ENCODE data around the gene PDE3B.
A peak's percentile ranks its signal among the peaks of the same experiment; 100 is the strongest.

PDE3B gene

GRCh38 chr11:14886513-14886912 lies 242.9 kb downstream of the PDE3B start:
- DNase-seq (ENCODE audit: low read depth): no peak

- peak; percentile 81 for DNase-seq (ENCODE audit: low read depth)
These were observed 247.8 kb downstream of the PDE3B start for GRCh38 chr11:14891143-14892035.

- peak; percentile 97 for DNase-seq (ENCODE audit: low read depth)
These were observed 248.5 kb downstream of the PDE3B start, which contains the start of gene CYP2R1 for GRCh38 chr11:14892036-14892556. CYP2R1 (minus strand) TSS chr11:14892231; CDS start chr11:14892205, 26 bp downstream.

DNA sequence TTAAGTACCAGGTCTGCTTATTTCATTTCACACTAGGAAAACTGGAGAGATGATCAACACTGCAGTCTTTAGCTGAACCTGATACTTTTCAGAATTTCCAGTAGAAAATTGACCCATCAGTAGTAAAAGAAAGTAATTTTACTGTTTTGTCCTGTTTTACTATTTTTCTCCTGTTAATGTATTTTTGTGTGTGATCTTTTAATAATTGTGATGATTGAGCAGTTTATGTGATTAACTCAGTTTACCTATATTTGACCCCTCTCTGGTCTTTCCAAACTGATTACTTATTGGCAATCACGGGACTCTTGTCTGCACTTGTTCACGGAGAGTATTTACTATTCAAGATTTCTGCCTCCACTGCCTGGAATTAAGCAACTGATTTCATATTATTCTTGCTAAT lies 249.0 kb downstream of the PDE3B start:
- no peak for DNase-seq (ENCODE audit: low read depth)

DNA sequence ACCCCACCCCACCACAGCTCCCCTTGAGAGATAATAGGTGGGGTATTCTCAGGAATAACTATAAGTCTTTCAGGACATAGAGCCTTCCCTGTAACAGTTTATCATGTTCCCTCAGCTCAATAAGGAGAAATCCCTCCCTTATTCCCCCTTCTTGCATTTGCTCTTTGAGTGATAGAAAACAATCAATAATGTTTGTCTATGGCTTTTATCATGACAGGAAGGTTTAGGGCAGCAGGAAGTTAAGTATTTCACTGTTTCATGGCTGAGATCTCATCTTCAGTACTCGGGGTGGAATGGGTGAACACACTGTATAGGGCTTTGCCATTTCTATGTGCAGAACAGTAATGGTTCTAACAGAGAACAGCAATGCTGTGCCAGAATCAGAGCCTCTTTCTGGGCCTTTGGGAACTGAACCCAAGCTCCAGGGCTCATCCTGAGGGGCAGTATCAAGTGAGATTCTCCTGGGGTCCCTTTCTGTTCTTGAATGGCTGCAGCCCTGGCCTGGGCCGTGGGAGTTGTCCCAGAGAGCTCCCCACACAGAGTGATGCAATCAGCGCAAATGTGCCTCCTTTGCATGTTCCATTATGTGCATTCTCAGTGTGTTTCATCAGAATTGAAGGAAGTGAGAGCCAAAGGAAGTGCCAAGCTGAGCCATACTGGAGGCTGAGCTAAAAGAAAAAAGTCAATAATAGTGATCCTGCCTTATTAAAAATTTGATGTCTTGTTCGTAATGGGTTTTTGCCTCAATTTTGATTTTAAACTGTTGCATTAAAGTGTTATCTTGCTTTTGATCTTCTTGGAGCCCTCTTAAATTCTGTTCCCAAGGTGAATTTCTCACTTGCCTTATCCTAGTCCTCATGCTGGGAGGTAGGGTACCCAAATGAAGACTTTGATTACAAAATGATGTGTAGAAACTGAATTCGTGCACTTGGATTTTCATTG lies 251.3 kb downstream of the PDE3B start:
- DNase-seq (ENCODE audit: low read depth): peak; percentile 66

DNA sequence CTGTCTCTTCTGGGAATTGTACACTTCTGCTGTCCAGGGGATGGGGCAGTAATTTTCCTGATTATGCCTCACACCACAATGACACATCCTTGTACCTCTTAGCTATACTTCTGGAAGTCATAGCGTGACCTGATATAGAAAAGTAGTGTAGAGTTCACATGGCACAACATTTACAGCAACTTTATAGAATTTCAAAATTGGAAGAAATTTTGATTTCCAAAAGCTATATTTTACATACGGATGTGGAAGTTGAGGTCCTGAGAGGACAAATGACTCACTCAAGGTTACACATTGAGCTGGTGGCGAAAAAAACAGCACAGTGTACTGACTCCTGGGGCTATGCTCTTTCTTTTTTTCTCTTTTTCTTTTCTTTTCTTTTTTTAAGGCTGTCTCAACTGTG lies 254.8 kb downstream of the PDE3B start:
- no peak for DNase-seq (ENCODE audit: low read depth)

DNA sequence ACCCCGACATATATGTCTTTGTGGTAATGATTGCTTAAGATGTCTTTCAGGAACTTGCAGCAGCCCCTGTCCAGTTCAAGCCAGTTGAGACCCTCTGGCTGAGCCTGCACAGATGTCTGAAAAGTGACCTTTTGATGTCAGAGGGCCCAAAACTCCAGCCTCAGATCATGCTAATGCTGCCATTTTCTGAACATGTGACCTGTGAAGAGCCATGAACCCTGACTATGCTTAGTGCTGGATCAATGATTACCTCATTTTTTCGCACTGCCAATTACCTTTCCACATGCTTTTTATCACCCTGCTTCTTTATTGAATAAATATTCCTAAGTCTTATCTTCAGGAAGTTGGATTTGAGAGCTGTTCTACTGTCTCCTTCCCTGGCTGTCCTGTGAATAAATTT lies 255.3 kb downstream of the PDE3B start:
- DNase-seq (ENCODE audit: low read depth): no peak

DNA sequence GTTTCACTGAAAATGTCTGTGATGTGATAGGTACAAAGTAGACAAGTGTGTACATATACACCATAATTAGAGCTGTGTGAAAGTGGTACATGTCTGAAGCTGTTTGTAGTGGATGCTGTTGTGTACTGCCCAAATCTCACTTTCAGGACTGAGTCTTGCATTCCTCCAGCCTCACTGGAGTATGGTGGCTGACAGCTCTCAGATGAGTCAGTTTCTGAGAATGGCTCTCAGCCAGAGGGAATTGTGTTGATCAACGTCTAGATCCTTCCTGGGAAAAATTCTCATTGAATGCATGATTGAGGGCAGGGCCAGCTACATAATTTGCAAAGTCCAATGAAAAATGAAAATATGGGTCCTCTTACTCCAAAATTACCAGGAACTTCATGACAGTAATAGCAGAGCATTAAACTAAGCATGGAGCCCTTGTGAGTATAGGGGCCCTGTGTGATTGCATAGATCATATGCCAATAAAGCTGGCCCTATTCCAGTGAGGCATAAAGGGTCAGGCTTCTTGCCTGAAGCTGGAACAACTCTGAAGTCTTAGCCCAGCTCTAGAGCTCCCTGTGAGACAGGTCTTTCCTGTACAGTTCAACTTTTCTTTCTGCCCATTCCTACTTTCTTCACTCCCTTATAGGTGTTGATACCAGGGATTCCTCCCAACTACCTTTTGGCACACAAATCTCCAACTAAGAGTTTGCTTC lies 259.2 kb downstream of the PDE3B start:
- DNase-seq (ENCODE audit: low read depth): peak; percentile 14

DNA sequence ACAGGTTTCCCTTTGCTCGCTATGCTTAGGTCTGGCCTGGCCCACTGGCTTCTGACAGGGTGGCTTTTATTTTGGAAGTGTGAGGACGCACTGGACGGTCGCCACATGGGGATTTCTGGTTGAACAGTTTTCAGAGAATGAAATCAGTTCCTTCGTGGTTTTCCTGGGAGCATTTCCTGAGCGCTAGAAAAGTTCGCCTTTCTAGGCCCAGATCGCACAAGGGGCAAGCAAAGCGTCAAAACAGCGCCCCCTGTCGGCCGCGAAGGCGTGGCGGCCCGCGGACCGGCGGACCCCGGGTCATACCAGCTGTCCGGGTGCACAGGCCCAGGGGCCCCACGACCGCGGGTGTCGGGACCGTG lies 261.1 kb downstream of the PDE3B start:
- DNase-seq (ENCODE audit: low read depth): peak; percentile 62

- peak; percentile 16 for DNase-seq (ENCODE audit: low read depth)
These were observed 261.8 kb downstream of the PDE3B start for GRCh38 chr11:14905104-14906033.

GRCh38 chr11:14906578-14906977 lies 263.0 kb downstream of the PDE3B start:
- DNase-seq (ENCODE audit: low read depth): no peak

GRCh38 chr11:14906993-14907392 lies 263.4 kb downstream of the PDE3B start:
- no peak for DNase-seq (ENCODE audit: low read depth)

- DNase-seq (ENCODE audit: low read depth): peak; percentile 19
These were observed 264.0 kb downstream of the PDE3B start for GRCh38 chr11:14907411-14908213.

- DNase-seq (ENCODE audit: low read depth): peak; percentile 57
These were observed 264.7 kb downstream of the PDE3B start for GRCh38 chr11:14908214-14908880.

DNA sequence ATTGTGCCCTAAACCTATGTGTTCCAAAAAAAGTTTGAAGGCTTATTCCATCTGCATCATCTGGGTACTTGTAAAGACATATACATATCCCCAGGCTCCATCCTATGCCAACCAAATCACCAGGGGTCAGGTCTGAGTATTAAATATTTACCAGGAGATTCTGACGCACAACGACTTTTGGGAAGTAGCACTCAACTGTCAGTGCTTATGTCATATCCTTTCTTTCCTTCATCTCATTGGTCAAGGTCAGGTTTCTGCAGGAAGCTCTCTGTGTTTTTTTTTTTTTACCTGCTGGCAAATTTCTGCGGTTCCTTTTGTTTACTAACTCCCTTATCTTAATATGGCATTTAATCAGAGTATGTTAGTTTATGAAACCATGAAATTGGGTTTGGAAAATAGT lies 270.9 kb downstream of the PDE3B start:
- DNase-seq (ENCODE audit: low read depth): no peak

DNA sequence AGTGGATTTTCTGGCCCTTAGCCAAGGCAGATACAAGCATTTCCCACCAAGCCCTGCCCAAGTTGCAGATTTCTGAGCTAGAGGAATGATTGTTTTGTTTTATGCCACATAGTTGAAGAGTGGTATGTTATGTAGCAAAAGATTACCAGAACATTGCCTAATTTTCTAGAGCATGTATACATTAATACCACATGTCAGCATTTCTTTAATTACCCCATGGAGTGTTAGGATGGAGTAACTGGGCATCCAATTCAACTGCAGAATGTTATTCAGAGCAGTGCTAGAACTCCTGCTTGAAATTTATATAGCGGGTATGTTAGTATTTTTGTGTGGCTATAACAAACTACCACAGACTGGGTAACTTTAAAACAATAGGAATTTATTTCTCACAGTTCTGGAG lies 272.8 kb downstream of the PDE3B start:
- DNase-seq (ENCODE audit: low read depth): peak; percentile 63

Data from fibroblast of gingiva (primary cell).